B cell (primary cell): ENCODE measurements around the gene SUMO3. TPM values are rescaled to one million over a fixed set of nuclear protein-coding genes. Genes with fewer than 3 reads are reported as not detected.

Experiments used
- ATAC-seq: fragments of 200-7000 bp; cut with Tn5 transposase; one replicate; pipeline ENCODE4 v1.10.0; 2021; ENCODE audit warnings: low read depth, mild to moderate bottlenecking, moderate number of reproducible peaks, moderate library complexity
- CTCF ChIA-PET: fragments of 350-600 bp; sonication (Branson Sonifier 250); formaldehyde crosslinking; loops from one replicate; lab custom pipeline; 2021; ENCODE audit warnings: antibody characterized with exemption, inconsistent platforms; lab: Charles Lee
- POLR2A ChIA-PET: fragments of 350-600 bp; sonication (Branson Sonifier 250); formaldehyde crosslinking; loops from one replicate; lab custom pipeline; 2021; ENCODE audit warnings: antibody characterized with exemption; lab: Charles Lee
- DNase-seq: peaks from one replicate; pipeline ENCODE4 v3.0.0; 2013
- H2AFZ ChIP-seq: 2 replicates; pipeline ENCODE4 v1.6.1; 2012; ENCODE audit warnings: mild to moderate bottlenecking, low read depth, low read length; ENCODE audit not compliant: insufficient read depth, poor library complexity, severe bottlenecking
- H3K27ac ChIP-seq, 2 donors: 1 replicate in 1 of 2; 2 replicates in 1 of 2; pipeline ENCODE4 v1.5.1; 2012 to 2013; ENCODE audit warnings: low read length in 2 of 2, mild to moderate bottlenecking in 2 of 2, moderate library complexity in 1 of 2
- H3K27me3 ChIP-seq, 4 experiments: fragments of 200-600 bp in 1 of 4; sonication (generic) in 1 of 4; replicated peaks in 1 of 4; 1 replicate in 2 of 4; 2 replicates in 2 of 4; pipeline versions ENCODE4 v1.6.1 to v1.7.0; 2013 to 2016; ENCODE audit warnings: low read length in 3 of 4, mild to moderate bottlenecking in 2 of 4, mixed read lengths in 1 of 4, moderate library complexity in 1 of 4; ENCODE audit not compliant: insufficient read depth in 4 of 4, control insufficient read depth in 3 of 4; ENCODE audit errors: control extremely low read depth in 1 of 4
- H3K36me3 ChIP-seq, 2 experiments: replicated peaks in 1 of 2; 1 replicate in 1 of 2; 2 replicates in 1 of 2; pipeline versions ENCODE4 v1.6.1 to v1.7.1; 2013; ENCODE audit warnings: low read length in 1 of 2; ENCODE audit not compliant: insufficient read depth in 2 of 2, control insufficient read depth in 1 of 2; ENCODE audit errors: control extremely low read depth in 1 of 2, extremely low read depth in 1 of 2
- H3K4me1 ChIP-seq, 2 donors: fragments of 200-600 bp in 1 of 2; sonication (generic) in 1 of 2; 1 replicate in 1 of 2; 2 replicates in 1 of 2; pipeline versions ENCODE4 v1.5.1 to v1.6.1; 2013 to 2017; ENCODE audit warnings: low read length in 2 of 2; ENCODE audit not compliant: control insufficient read depth in 2 of 2, insufficient read depth in 2 of 2
- H3K4me2 ChIP-seq: replicated peaks from 2 replicates; pipeline ENCODE3; 2012; ENCODE audit warnings: mild to moderate bottlenecking, low read depth, low read length; ENCODE audit not compliant: poor library complexity, severe bottlenecking
- H3K4me3 ChIP-seq, 5 experiments: fragments of 200-600 bp in 1 of 5; sonication (generic) in 1 of 5; 1 replicate in 3 of 5; 2 replicates in 2 of 5; pipeline versions ENCODE4 v1.5.1 to v1.7.0; 2011 to 2016; ENCODE audit warnings: low read length in 4 of 5, mild to moderate bottlenecking in 4 of 5, low read depth in 2 of 5, control low read depth in 1 of 5, moderate library complexity in 1 of 5; ENCODE audit not compliant: insufficient read depth in 1 of 5; ENCODE audit errors: control extremely low read depth in 1 of 5, extremely low read depth in 1 of 5
- H3K79me2 ChIP-seq: fragments of 200-600 bp; sonication (generic); one replicate; pipeline ENCODE4 v1.6.0; 2016; ENCODE audit warnings: low read length; ENCODE audit not compliant: control insufficient read depth, insufficient read depth
- H3K9ac ChIP-seq: fragments of 200-600 bp; sonication (generic); 2 replicates; pipeline ENCODE4 v1.6.1; 2017; ENCODE audit warnings: mild to moderate bottlenecking, low read length, moderate library complexity
- H3K9me3 ChIP-seq, 3 donors: one replicate each; pipeline versions ENCODE4 v1.6.1 to v1.7.1; 2013; ENCODE audit warnings: low read length in 2 of 3; ENCODE audit not compliant: control insufficient read depth in 2 of 3, insufficient read depth in 1 of 3; ENCODE audit errors: control extremely low read depth in 1 of 3
- H4K20me1 ChIP-seq: 2 replicates; pipeline ENCODE4 v1.6.0; 2012; ENCODE audit warnings: mild to moderate bottlenecking, low read length; ENCODE audit not compliant: insufficient read depth, control insufficient read depth, poor library complexity, severe bottlenecking
- H3K27ac Mint-ChIP-seq: one replicate; pipeline ENCODE4 v1.8.0; 2021; ENCODE audit warnings: mixed read lengths
- H3K27me3 Mint-ChIP-seq: one replicate; pipeline ENCODE4 v1.8.0; 2021; ENCODE audit warnings: mixed read lengths
- H3K4me1 Mint-ChIP-seq: one replicate; pipeline ENCODE4 v1.8.0; 2021; ENCODE audit warnings: mixed read lengths
- H3K4me3 Mint-ChIP-seq: one replicate; pipeline ENCODE4 v1.8.0; 2021; ENCODE audit warnings: mixed read lengths
- H3K9me3 Mint-ChIP-seq: one replicate; pipeline ENCODE4 v1.8.0; 2022; ENCODE audit warnings: mixed read lengths; ENCODE audit not compliant: insufficient read depth
- EZH2 ChIP-seq: IDR thresholded peaks from 2 replicates; pipeline ENCODE4 v1.6.1; 2012; ENCODE audit warnings: borderline replicate concordance, low read depth, mild to moderate bottlenecking, moderate library complexity, low read length; ENCODE audit not compliant: insufficient read depth, poor library complexity, severe bottlenecking
- WGBS: methylation state at CpG from one replicate; pipeline ENCODE4 v1.1.5; 2013; ENCODE audit warnings: missing lambda C conversion rate; ENCODE audit not compliant: insufficient coverage; 5-methylcytosine and 5-hydroxymethylcytosine counted together
- intact Hi-C: fragments of 100-400 bp; cut with micrococcal nuclease; formaldehyde crosslinking; loops from one replicate; pipeline ENCODE4 v1.10.0; 2022
- polyA plus RNA-seq: library from polyadenylated mRNA; depleted of rRNA; stranded (reverse); fragments of >200 nt; gene quantifications from 2 replicates; pipeline ENCODE4 v1.2.3, GENCODE V29; 2012
- total RNA-seq, 2 donors: library from RNA; stranded (reverse); fragments of 120-200 nt in 1 of 2; gene quantifications; 1 replicate in 1 of 2; 2 replicates in 1 of 2; pipeline versions ENCODE4 v1.2.3 to v1.2.4, GENCODE V29; 2013 to 2022
- TF ChIP-seq, protein P1 (sequence below): fragments of 200-600 bp; IDR thresholded peaks from one replicate; pipeline ENCODE4 v1.8.0; 2022; ENCODE audit warnings: antibody characterized with exemption, mild to moderate bottlenecking

The SUMO3 gene
- total and polyA plus RNA-seq, 2 donors (not counting 1 experiment from before 2014, with no cell fraction given), result 37.6 to 44.8 TPM

DNA sequence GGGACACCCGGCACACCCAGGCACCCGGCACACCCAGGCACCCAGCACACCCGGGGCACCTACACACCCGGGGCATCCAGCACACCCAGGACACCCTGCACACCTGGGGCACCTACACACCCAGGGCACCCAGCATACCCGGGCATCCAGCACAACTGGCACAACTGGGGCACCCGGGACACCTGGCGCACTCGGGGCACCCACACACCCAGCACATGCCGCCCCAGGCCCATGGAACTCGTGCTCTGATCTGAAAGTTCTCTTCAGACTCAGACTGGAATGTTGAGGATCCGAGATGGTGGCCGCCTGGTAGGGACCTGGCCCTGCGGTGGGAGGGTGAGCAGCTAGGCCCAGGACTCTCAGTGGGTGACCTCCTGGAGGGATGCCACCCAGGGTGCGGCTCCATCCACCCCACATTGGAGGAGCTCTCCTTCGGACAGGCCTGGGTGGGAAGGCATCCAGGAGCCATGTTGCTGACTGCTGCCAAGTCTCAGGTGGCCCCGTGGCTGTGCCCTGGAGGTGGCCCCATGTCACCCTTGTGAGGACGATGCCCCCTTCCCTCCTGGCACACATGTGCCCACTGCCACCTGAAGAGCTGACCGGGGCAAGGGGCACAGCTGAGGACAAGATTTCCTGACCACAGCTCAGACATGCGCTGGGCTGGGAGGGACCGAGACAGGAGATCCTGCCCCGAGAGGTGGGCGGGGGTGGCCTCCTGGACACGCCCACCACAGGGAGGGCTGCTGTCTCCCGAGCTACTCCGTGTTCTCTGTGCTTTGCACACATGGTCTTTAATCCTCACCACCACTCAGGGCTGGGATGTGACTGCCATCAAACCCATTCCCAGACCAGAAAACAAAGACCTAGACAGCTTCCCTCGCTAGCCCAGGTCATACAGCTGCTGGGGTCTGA is 53.3 kb downstream of the SUMO3 start:
- no peak overlapping the region for H3K27ac ChIP-seq
- H3K9me3 ChIP-seq, result no peaks in the 10 kb centered on the region
- ChIA-PET CTCF (no interaction called here), POLR2A (no interaction called here)
- WGBS, result 84% methylated on average over 26 of the region's 26 CpGs
- H3K27me3 ChIP-seq, result no peaks in the 10 kb centered on the region
- no peak overlapping the region for H3K4me2 ChIP-seq
- intact Hi-C loops, result no loop called here
- H3K36me3 ChIP-seq, result no peaks in the 10 kb centered on the region
- DNase-seq, result no peak
- H3K27ac Mint-ChIP-seq, result no peak overlapping the region
- TF ChIP-seq, protein P1, sequence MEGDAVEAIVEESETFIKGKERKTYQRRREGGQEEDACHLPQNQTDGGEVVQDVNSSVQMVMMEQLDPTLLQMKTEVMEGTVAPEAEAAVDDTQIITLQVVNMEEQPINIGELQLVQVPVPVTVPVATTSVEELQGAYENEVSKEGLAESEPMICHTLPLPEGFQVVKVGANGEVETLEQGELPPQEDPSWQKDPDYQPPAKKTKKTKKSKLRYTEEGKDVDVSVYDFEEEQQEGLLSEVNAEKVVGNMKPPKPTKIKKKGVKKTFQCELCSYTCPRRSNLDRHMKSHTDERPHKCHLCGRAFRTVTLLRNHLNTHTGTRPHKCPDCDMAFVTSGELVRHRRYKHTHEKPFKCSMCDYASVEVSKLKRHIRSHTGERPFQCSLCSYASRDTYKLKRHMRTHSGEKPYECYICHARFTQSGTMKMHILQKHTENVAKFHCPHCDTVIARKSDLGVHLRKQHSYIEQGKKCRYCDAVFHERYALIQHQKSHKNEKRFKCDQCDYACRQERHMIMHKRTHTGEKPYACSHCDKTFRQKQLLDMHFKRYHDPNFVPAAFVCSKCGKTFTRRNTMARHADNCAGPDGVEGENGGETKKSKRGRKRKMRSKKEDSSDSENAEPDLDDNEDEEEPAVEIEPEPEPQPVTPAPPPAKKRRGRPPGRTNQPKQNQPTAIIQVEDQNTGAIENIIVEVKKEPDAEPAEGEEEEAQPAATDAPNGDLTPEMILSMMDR, result no peak
- TF ChIP-seq EZH2, result no peak
- no peak for ATAC-seq
- H4K20me1 ChIP-seq, result no peaks in the 10 kb centered on the region
- peaks cover 0 to 5% of the 10 kb centered on the region in 2 donors for H3K4me1 ChIP-seq
- H3K9me3 Mint-ChIP-seq, result no peaks in the 10 kb centered on the region
- H3K4me1 Mint-ChIP-seq, result peaks cover 5% of the 10 kb centered on the region
- no peak overlapping the region for H3K9ac ChIP-seq
- H3K4me3 Mint-ChIP-seq, result no peak overlapping the region
- no peak overlapping the region for H3K4me3 ChIP-seq
- H3K27me3 Mint-ChIP-seq, result no peaks in the 10 kb centered on the region
- no peak overlapping the region for H2AFZ ChIP-seq
- no peaks in the 10 kb centered on the region for H3K79me2 ChIP-seq
